HEK293 (cell line): ENCODE measurements around the gene LTN1.

Experiments
- BCL11A ChIP-seq: fragments of 450-650 bp; formaldehyde crosslinking; IDR thresholded peaks from 2 replicates; pipeline ENCODE4 v1.5.1; 2016; ENCODE audit warnings: low read depth, missing biosample characterization, missing genetic modification characterization
- FEZF1 ChIP-seq: fragments of 450-650 bp; formaldehyde crosslinking; IDR thresholded peaks from 2 replicates; pipeline ENCODE4 v1.5.1; 2016; ENCODE audit warnings: missing biosample characterization, missing genetic modification characterization
- GLIS1 ChIP-seq: fragments of 450-650 bp; formaldehyde crosslinking; IDR thresholded peaks from 2 replicates; pipeline ENCODE4 v1.5.1; 2016; ENCODE audit warnings: missing biosample characterization, missing genetic modification characterization
- HOXA7 ChIP-seq: sonication (generic); formaldehyde crosslinking; IDR thresholded peaks from 2 replicates; pipeline ENCODE4 v1.8.1; 2022; ENCODE audit warnings: missing genetic modification reagents, borderline replicate concordance
- HOXD13 ChIP-seq: sonication (generic); formaldehyde crosslinking; IDR thresholded peaks from 2 replicates; pipeline ENCODE4 v1.8.0; 2022; ENCODE audit warnings: missing genetic modification reagents, borderline replicate concordance
- INSM2 ChIP-seq: fragments of 450-650 bp; formaldehyde crosslinking; IDR thresholded peaks from 2 replicates; pipeline ENCODE4 v1.5.1; 2016; ENCODE audit warnings: missing biosample characterization, missing genetic modification characterization
- KLF8 ChIP-seq: fragments of 450-650 bp; formaldehyde crosslinking; IDR thresholded peaks from 2 replicates; pipeline ENCODE4 v1.5.1; 2016; ENCODE audit warnings: missing biosample characterization, missing genetic modification characterization
- MYNN ChIP-seq: fragments of 450-650 bp; formaldehyde crosslinking; IDR thresholded peaks from 2 replicates; pipeline ENCODE4 v1.5.1; 2016; ENCODE audit warnings: missing biosample characterization, missing genetic modification characterization, borderline replicate concordance
- OSR2 ChIP-seq: fragments of 450-650 bp; formaldehyde crosslinking; IDR thresholded peaks from 2 replicates; pipeline ENCODE4 v1.5.1; 2016; ENCODE audit warnings: missing biosample characterization, missing genetic modification characterization
- PRDM10 ChIP-seq: fragments of 450-650 bp; formaldehyde crosslinking; IDR thresholded peaks from 2 replicates; pipeline ENCODE4 v1.5.1; 2016; ENCODE audit warnings: missing biosample characterization, missing genetic modification characterization
- SP3 ChIP-seq: fragments of 450-650 bp; formaldehyde crosslinking; IDR thresholded peaks from 2 replicates; pipeline ENCODE4 v1.5.1; 2016; ENCODE audit warnings: missing biosample characterization, missing genetic modification characterization
- ZBTB21 ChIP-seq: fragments of 450-650 bp; formaldehyde crosslinking; IDR thresholded peaks from 2 replicates; pipeline ENCODE4 v1.5.1; 2017; ENCODE audit warnings: missing biosample characterization, missing genetic modification characterization
- ZFHX2 ChIP-seq: fragments of 450-650 bp; formaldehyde crosslinking; conservative IDR thresholded peaks from 2 replicates; pipeline ENCODE4 v1.5.1; 2016; ENCODE audit warnings: missing biosample characterization, missing genetic modification characterization
- ZIC2 ChIP-seq: fragments of 450-650 bp; formaldehyde crosslinking; IDR thresholded peaks from 2 replicates; pipeline ENCODE4 v1.5.1; 2016; ENCODE audit warnings: missing biosample characterization, missing genetic modification characterization
- ZNF202 ChIP-seq: fragments of 450-650 bp; formaldehyde crosslinking; IDR thresholded peaks from 2 replicates; pipeline ENCODE4 v1.5.1; 2016; ENCODE audit warnings: missing biosample characterization, missing genetic modification characterization, borderline replicate concordance
- ZNF302 ChIP-seq: fragments of 450-650 bp; formaldehyde crosslinking; IDR thresholded peaks from 2 replicates; pipeline ENCODE4 v1.5.1; 2016; ENCODE audit warnings: missing biosample characterization, missing genetic modification characterization, low read depth
- ZNF366 ChIP-seq: fragments of 450-650 bp; formaldehyde crosslinking; conservative IDR thresholded peaks from 2 replicates; pipeline ENCODE4 v1.5.1; 2016; ENCODE audit warnings: missing biosample characterization, missing genetic modification characterization
- ZNF398 ChIP-seq: fragments of 450-650 bp; formaldehyde crosslinking; IDR thresholded peaks from 2 replicates; pipeline ENCODE4 v1.5.1; 2017; ENCODE audit warnings: missing biosample characterization, missing genetic modification characterization
- ZNF404 ChIP-seq: fragments of 450-650 bp; formaldehyde crosslinking; IDR thresholded peaks from 2 replicates; pipeline ENCODE4 v1.5.1; 2017; ENCODE audit warnings: missing biosample characterization, missing genetic modification characterization
- ZNF518A ChIP-seq: fragments of 450-650 bp; formaldehyde crosslinking; conservative IDR thresholded peaks from 2 replicates; pipeline ENCODE4 v1.5.1; 2016; ENCODE audit warnings: low read depth, missing biosample characterization, missing genetic modification characterization
- ZNF558 ChIP-seq: fragments of 450-650 bp; formaldehyde crosslinking; IDR thresholded peaks from 2 replicates; pipeline ENCODE4 v1.5.1; 2016; ENCODE audit warnings: missing biosample characterization, missing genetic modification characterization
- ZNF600 ChIP-seq: fragments of 450-650 bp; formaldehyde crosslinking; IDR thresholded peaks from 2 replicates; pipeline ENCODE4 v1.5.1; 2016; ENCODE audit warnings: missing biosample characterization, missing genetic modification characterization
- ZNF621 ChIP-seq: fragments of 450-650 bp; formaldehyde crosslinking; IDR thresholded peaks from 2 replicates; pipeline ENCODE4 v1.5.1; 2017; ENCODE audit warnings: missing biosample characterization, missing genetic modification characterization
- ZNF76 ChIP-seq: fragments of 450-650 bp; formaldehyde crosslinking; IDR thresholded peaks from 2 replicates; pipeline ENCODE4; 2016; ENCODE audit warnings: low read depth, missing biosample characterization, missing genetic modification characterization, borderline replicate concordance
- ZSCAN30 ChIP-seq: fragments of 450-650 bp; IDR thresholded peaks from 2 replicates; pipeline ENCODE4 v1.5.1; 2018; ENCODE audit warnings: missing biosample characterization, mild to moderate bottlenecking, missing genetic modification characterization, moderate library complexity
- ZSCAN5A ChIP-seq: fragments of 450-650 bp; formaldehyde crosslinking; IDR thresholded peaks from 2 replicates; pipeline ENCODE4 v1.5.1; 2016; ENCODE audit warnings: missing biosample characterization, missing genetic modification characterization

Gene LTN1

GRCh38 chr21:28992526-28993292, at the start of gene LTN1 (continued):
- TF ChIP-seq INSM2 (tag by site-specific recombination) (peak; percentile 91; the same call in 1 of the 2 replicates), ZNF518A (tag by site-specific recombination) (peak; percentile 99), SP3 (tag by site-specific recombination) (peak; percentile 99), HOXD13 (peak; percentile 49; the same call in 1 of the 2 replicates), ZSCAN30 (tag by site-specific recombination) (peak; percentile 52; the same call in 1 of the 2 replicates), ZNF366 (peak; percentile 99), ZNF600 (tag by site-specific recombination) (peak; percentile 82), ZNF404 (no peak), PRDM10 (tag by site-specific recombination) (peak; percentile 98), ZFHX2 (peak; percentile 86), HOXA7 (no peak), ZBTB21 (tag by site-specific recombination) (peak; percentile 96), ZNF398 (tag by site-specific recombination) (peak; percentile 32; the same call in 1 of the 2 replicates), MYNN (tag by site-specific recombination) (no peak), ZIC2 (tag by site-specific recombination) (peak; percentile 86), FEZF1 (tag by site-specific recombination) (peak; percentile 68), GLIS1 (peak; percentile 71), ZSCAN5A (tag by site-specific recombination) (peak; percentile 98), ZNF621 (tag by site-specific recombination) (no peak), OSR2 (tag by site-specific recombination) (peak; percentile 98), KLF8 (tag by site-specific recombination) (peak; percentile 99), ZNF76 (tag by site-specific recombination) (peak; percentile 82; the same call in 1 of the 2 replicates), BCL11A (tag by site-specific recombination) (peak; percentile 83; the same call in 1 of the 2 replicates), ZNF302 (tag by site-specific recombination) (peak; percentile 79; the same call in 1 of the 2 replicates), ZNF202 (tag by site-specific recombination) (no peak), ZNF558 (tag by site-specific recombination) (peak; percentile 47; the same call in 1 of the 2 replicates)
